Right cardiac atrium (tissue), 5 donors: ENCODE data around the gene CNTLN. TPM values are rescaled to one million over a fixed set of nuclear protein-coding genes. Genes with fewer than 3 reads are reported as not detected.
"Not testable (repeated sequence)": the region's sequence is repeated elsewhere in the genome, so short reads cannot be mapped to it uniquely, and the experiment has no call there.

Experiments used
- ATAC-seq, 2 donors: fragments of 200-7000 bp; cut with Tn5 transposase; one replicate each; pipeline versions ENCODE4 v1.8.0 to v1.9.1; 2020; ENCODE audit warnings: moderate library complexity in 2 of 2, mild to moderate bottlenecking in 1 of 2
- DNase-seq, 3 donors: peaks; one replicate each; pipeline ENCODE4 v3.0.0-alpha.2; 2020
- H3K27ac ChIP-seq: one replicate; pipeline ENCODE4 v1.5.1; 2013; ENCODE audit warnings: mild to moderate bottlenecking, low read length, control low read depth, moderate library complexity
- H3K27me3 ChIP-seq: one replicate; pipeline ENCODE4 v1.6.1; 2013; ENCODE audit not compliant: control insufficient read depth, insufficient read depth
- H3K4me1 ChIP-seq: one replicate; pipeline ENCODE4 v1.6.1; 2013; ENCODE audit warnings: low read length; ENCODE audit not compliant: control insufficient read depth, insufficient read depth
- H3K4me3 ChIP-seq: one replicate; pipeline ENCODE4 v1.5.1; 2013; ENCODE audit warnings: low read length, control low read depth
- H3K9me3 ChIP-seq: one replicate; pipeline ENCODE4 v1.6.1; 2013; ENCODE audit warnings: low read length; ENCODE audit not compliant: control insufficient read depth
- WGBS: extraction: QIAGEN DNeasy Blood & Tissue Kit; methylation state at CpG from one replicate; pipeline ENCODE4 v1.1.7; 2013; 5-methylcytosine and 5-hydroxymethylcytosine counted together
- intact Hi-C, 4 donors: fragments of 100-400 bp; cut with DNase I; formaldehyde crosslinking; loops; one replicate each; pipeline versions ENCODE4 v1.11.0 to v1.14.0; 2022 to 2023
- polyA plus RNA-seq: library from polyadenylated mRNA; stranded (reverse); fragments of 200-250 nt; gene quantifications from one replicate; pipeline ENCODE4 v1.2.3, GENCODE V29; 2013
- total RNA-seq, 4 donors: library from RNA; stranded (reverse); fragmentation: NEBNext Ultra II Directional; extraction: Animal tissue kit (Norgen Biotek cat#: 25700); gene quantifications; one replicate each; pipeline ENCODE4 v1.2.1, GENCODE V29; 2021
- donor health status: healthy with polysubstance abuse.
- donor health status: DM: no; HTN: yes; CAD: no.
- donor health status: DM: no; HTN: no; CAD: no.
- donor health status: DM: no; HTN: yes; CAD: no; lungs with severe emphysema.
- donor health status: DM: yes; HTN: yes; CAD: no.

CNTLN gene
- total and polyA plus RNA-seq, 5 donors, result 2.0 to 6.9 (median 5.3) TPM

DNA sequence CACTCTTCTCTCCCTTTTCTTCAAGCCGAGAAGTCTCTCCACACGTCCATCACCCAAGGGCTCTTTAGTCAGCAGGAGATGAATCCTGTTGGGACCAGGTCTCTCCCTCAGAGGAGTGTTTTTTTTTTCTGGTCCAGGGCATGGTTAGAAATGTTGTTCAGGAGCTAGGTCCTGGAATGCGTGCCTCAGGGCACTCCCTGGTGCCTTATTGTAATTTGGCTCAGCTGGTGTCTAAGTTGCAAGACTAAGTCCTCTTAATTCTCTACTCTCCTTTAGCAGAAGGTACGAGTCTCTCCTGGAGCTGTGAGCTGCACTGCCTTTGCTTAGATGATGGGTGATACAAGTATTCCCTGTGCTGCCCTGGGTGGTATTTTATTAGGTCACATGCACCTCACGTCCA, 111.9 kb downstream of the CNTLN start:
- Histone ChIP-seq H3K4me1 (no peaks in the 10 kb centered on the region), H3K27me3 (no peaks in the 10 kb centered on the region), H3K9me3 (no peaks in the 10 kb centered on the region), H3K4me3 (no peak overlapping the region), H3K27ac (no peak overlapping the region)
- 95% methylated on average over 5 of the region's 5 CpGs for WGBS
- ATAC-seq, result no peak
- no peak for DNase-seq
- intact Hi-C loops, result no loop called here

DNA sequence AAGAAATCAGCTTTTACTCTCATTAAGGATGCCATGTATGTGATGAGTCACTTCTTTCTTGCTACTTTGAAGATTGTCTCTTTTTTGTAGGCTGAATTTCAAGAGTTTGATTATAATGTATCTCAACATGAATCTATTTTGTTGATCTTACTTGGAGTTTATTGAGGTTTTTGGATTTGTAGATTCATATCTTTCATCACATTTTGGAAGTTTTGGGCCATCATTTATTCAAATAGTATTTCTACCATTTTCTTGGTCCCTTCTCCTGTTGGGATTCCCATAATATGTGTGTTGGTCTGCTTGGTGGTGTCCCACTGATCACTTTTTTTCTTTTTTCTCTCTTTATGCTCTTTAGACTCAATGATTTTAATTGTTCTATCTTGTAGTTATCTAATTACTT, 116.3 kb downstream of the CNTLN start:
- Histone ChIP-seq H3K27me3 (no peaks in the 10 kb centered on the region), H3K9me3 (no peaks in the 10 kb centered on the region), H3K27ac (no peak overlapping the region), H3K4me3 (no peak overlapping the region), H3K4me1 (no peaks in the 10 kb centered on the region)
- intact Hi-C loops, result no loop called here
- ATAC-seq (no peak), DNase-seq (no peak)

DNA sequence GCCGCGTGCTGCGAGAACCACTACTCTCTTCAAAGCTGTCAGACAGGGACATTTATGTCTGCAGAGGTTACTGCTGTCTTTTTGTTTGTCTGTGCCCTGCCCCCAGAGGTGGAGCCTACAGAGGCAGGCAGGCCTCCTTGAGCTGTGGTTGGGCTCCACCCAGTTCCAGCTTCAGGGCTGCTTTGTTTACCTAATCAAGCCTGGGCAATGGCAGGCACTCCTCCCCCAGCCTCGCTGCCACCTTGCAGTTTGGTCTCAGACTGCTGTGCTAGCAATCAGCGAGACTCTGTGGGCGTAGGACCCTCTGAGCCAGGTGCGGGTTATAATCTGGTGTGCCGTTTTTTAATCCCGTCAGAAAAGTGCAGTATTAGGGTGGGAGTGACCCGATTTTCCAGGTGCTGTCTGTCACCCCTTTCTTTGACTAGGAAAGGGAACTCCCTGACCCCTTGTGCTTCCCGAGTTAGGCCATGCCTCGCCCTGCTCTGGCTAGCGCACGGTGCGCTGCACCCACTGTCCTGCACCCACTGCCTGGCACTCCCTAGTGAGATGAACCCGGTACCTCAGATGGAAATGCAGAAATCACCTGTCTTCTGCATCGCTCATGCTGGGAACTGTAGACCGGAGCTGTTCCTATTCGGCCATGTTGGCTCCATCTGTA, 133.8 kb downstream of the CNTLN start:
- 89% methylated on average over 19 of the region's 19 CpGs for WGBS
- H3K27ac ChIP-seq, intact Hi-C loops, ATAC-seq, H3K4me3 ChIP-seq, H3K9me3 ChIP-seq, DNase-seq, H3K27me3 ChIP-seq, H3K4me1 ChIP-seq: not testable (repeated sequence)

DNA sequence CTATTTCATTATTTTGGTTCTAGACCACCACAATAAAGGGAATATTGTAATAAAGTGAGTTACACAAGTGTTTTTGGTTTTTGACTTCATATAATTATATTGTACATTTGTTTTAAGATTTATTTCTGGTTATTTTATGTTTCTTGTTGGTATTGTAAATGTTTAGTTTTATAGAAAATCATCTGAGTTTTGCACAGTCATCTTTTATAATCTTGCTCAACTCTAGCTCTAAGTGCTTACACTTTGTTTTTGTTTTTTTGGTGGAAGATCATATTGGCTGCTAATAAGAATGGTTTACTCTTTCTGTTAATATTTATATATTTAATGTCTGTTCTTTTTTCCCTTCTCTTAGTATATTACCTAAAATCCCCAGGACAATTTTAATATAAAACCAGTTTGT, 135.0 kb downstream of the CNTLN start:
- Histone ChIP-seq H3K27ac (no peak overlapping the region), H3K27me3 (no peaks in the 10 kb centered on the region), H3K4me1 (no peaks in the 10 kb centered on the region), H3K9me3 (no peaks in the 10 kb centered on the region), H3K4me3 (no peak overlapping the region)
- no peak for ATAC-seq
- intact Hi-C loops, result no loop called here
- DNase-seq, result no peak

DNA sequence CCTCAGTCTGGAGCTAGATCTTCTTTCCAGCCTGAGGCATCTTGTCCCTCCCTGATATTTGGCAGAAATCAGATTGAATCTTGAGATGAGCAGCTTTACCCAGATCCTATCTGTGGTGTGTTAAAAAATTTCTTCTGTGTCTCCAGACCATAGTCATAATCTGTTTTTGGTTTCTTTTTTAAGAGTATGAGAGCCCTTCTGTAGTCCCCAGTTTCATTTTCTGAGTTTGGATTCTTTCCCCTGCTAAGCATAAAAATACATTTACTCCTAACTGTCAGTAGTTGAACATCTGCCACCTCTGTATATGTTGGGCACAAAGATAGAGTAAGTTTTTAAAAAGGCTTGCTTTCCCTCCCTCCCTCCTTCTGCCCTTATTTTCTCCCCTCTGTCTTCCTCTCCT, 137.7 kb downstream of the CNTLN start:
- no peak for ATAC-seq

DNA sequence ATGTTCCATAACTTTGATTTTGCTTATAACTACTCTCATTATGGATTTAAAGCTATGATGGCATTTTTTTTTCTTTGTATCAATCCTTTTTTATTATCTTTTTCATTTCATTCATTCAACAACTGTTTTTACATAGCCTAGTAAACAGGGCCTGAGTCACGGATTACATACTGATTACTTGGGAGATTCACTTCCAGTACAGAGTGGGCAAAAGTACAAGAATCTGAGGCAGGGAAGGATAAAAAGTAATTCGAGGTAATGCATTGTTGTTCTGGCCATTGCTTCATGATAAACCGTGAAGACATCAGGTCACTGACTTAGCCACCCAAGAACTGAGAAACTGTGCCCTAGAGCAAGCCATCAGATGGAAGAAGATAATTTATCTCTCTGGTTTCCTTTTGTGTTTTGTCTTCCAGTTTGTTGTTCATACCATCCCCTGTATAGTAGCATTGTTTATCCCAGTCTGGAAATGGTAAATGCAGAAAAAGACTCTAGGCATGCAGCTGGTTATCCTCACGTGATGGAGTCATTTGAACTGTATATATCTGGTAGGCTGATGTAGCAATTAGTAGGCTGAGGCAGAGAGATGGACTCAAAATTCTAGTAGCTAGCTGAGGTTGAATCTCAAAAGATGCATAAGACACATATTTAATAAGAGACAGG, 145.6 kb downstream of the CNTLN start:
- DNase-seq, result no peak
- no peaks in the 10 kb centered on the region for H3K4me1 ChIP-seq
- no peak overlapping the region for H3K27ac ChIP-seq
- no peak overlapping the region for H3K4me3 ChIP-seq
- H3K9me3 ChIP-seq, result no peaks in the 10 kb centered on the region
- ATAC-seq, result no peak
- no peaks in the 10 kb centered on the region for H3K27me3 ChIP-seq
- intact Hi-C loops, result no loop called here
- 85% methylated on average over 4 of the region's 4 CpGs for WGBS

More for the DNA sequence above, 137.7 kb downstream of the CNTLN start:
- Histone ChIP-seq H3K4me1 (no peaks in the 10 kb centered on the region), H3K27me3 (no peaks in the 10 kb centered on the region), H3K4me3 (no peak overlapping the region), H3K9me3 (no peaks in the 10 kb centered on the region), H3K27ac (no peak overlapping the region)
- intact Hi-C loops, result no loop called here
- no peak for DNase-seq

DNA sequence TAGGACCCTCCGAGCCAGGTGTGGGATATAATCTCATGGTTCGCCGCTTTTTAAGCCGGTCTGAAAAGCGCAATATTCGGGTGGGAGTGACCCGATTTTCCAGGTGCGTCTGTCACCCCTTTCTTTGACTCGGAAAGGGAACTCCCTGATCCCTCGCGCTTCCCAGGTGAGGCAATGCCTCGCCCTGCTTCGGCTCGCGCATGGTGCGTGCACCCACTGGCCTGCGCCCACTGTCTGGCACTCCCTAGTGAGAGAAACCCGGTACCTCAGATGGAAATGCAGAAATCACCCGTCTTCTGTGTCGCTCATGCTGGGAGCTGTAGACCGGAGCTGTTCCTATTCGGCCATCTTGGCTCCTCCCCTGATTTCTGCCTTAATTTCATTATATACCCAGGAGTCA, 155.8 kb downstream of the CNTLN start:
- intact Hi-C loops, H3K27me3 ChIP-seq, H3K4me3 ChIP-seq, DNase-seq, H3K27ac ChIP-seq, H3K9me3 ChIP-seq, H3K4me1 ChIP-seq, ATAC-seq: not testable (repeated sequence)
- 96% methylated on average over 17 of the region's 22 CpGs for WGBS

DNA sequence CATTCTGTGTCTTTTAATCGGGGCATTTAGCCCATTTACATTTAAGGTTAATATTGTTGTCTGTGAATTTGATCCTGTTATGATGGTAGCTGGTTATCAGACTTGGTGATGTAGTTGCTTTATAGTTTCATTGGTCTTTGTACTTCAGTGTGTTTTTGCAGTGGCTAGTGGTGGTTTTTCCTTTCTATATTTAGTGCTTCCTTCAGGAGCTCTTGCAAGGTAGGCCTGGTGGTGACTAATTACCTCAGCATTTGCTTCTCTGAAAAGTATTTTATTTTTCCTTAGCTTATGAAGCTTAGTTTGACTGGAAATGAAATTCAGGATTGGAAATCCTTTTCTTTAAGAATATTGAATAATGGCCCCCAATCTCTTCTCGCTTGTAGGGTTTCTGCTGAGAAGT, 156.9 kb downstream of the CNTLN start:
- ATAC-seq, result no peak
- WGBS, result over 99% methylated on average over 2 of the region's 2 CpGs
- Histone ChIP-seq H3K4me3 (no peak overlapping the region), H3K4me1 (no peaks in the 10 kb centered on the region), H3K9me3 (no peaks in the 10 kb centered on the region), H3K27ac (no peak overlapping the region), H3K27me3 (no peaks in the 10 kb centered on the region)
- DNase-seq, result no peak
- intact Hi-C loops, result no loop called here

DNA sequence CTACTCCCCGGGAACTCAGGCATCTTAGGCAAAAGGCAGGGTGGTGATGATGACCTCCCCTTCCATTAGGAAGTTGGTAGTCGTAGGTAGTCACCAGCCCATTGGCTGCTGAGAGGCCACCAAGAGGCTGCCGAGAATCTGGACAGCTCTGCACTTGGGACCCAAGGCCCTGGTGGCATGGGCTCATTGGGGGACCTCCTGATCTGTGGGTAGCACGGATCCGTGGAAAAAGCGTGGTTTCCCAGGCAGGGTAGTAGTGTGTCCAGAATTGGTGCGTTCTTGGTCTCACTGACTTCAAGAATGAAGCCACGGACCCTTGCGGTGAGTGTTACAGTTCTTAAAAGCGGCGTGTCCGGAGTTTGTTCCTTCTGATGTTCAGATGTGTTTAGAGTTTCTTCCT, 158.8 kb downstream of the CNTLN start:
- H3K27ac ChIP-seq, result no peak overlapping the region
- intact Hi-C loops, result no loop called here
- WGBS, result 97% methylated on average over 12 of the region's 12 CpGs
- no peaks in the 10 kb centered on the region for H3K4me1 ChIP-seq
- no peak for ATAC-seq
- no peak for DNase-seq
- H3K4me3 ChIP-seq, result no peak overlapping the region
- H3K9me3 ChIP-seq, result no peaks in the 10 kb centered on the region
- H3K27me3 ChIP-seq, result no peaks in the 10 kb centered on the region

DNA sequence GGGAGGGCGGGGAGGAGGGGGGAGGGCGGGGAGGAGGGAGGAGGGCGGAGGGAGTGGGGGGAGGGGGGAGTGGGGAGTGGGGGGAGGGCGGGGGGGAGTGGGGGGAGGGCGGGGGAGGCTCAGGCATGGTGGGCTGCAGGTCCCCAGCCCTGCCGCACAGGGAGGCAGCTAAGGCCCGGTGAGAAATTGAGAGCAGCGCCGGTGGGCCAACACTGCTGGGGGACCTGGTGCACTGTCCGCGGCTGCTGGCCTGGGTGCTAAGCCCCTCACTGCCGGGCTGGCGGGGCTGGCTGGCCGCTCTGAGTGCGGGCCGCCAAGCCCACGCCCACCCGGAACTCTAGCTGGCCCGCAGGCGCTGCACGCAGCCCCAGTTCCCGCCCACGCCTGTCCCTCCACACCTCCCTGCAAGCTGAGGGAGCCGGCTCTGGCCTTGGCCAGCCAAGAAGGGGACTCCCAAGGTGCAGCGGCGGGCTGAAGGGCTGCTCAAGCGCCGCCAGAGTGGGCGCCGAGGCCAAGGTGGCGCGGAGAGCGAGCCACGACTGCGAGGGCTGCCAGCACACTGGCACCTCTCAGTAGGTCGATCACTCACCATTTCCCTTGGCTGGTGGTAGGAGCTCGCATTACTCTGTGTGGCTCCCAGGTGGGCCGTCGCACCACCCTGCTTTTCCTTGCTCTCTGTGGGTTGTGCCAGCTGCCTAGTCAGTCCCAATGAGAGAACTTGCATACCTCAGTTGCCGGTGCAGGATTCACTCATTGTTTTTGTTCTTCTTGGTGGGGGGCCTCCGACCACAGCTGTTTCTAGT, 160.2 kb downstream of the CNTLN start:
- intact Hi-C loops, result no loop called here
- H3K4me1 ChIP-seq, result no peaks in the 10 kb centered on the region
- DNase-seq, result peak in 2 of 3 donors; percentile 28 to 46
- H3K27me3 ChIP-seq, result no peaks in the 10 kb centered on the region
- WGBS, result 99% methylated on average over 37 of the region's 41 CpGs
- H3K4me3 ChIP-seq, result no peak overlapping the region
- ATAC-seq, result no peak
- no peak overlapping the region for H3K27ac ChIP-seq
- H3K9me3 ChIP-seq, result no peaks in the 10 kb centered on the region

DNA sequence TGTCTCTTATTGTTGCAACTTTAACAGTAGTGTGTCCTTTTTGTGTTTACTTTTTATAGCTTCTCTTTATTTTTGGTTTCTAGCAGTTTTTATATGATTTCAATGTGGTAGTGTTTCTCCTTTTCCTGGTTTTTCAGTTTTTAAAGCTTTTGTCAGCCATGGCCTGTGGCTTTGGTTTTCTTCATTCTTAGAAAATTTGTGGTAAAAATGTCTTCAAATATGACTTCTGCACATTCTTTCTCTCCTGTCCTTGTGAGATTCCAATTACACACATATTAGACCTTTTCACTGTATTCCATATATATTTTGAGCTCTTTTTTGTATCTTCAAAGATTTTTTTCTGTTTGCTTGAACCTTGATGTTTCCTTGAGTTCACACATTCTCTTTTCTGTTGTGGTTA, 180.5 kb downstream of the CNTLN start:
- Histone ChIP-seq H3K4me1 (no peaks in the 10 kb centered on the region), H3K4me3 (no peak overlapping the region), H3K27me3 (no peaks in the 10 kb centered on the region), H3K27ac (no peak overlapping the region), H3K9me3 (no peaks in the 10 kb centered on the region)
- ATAC-seq (no peak), DNase-seq (no peak)
- intact Hi-C loops, result no loop called here
